Hematopoietic multipotent progenitor cell treated with erythropoietin and hydrocortisone succinate and interleukin-3 and kit ligand, for 17 days (in vitro differentiated cells): Measurements from ENCODE around the gene BCO1.
A peak's percentile ranks its signal among the peaks of the same experiment; 100 is the strongest.

Source experiments
- DNase-seq: peaks from one replicate; pipeline ENCODE4 v3.0.0-alpha.2; 2015; ENCODE audit warnings: low spot score

Gene BCO1

DNA sequence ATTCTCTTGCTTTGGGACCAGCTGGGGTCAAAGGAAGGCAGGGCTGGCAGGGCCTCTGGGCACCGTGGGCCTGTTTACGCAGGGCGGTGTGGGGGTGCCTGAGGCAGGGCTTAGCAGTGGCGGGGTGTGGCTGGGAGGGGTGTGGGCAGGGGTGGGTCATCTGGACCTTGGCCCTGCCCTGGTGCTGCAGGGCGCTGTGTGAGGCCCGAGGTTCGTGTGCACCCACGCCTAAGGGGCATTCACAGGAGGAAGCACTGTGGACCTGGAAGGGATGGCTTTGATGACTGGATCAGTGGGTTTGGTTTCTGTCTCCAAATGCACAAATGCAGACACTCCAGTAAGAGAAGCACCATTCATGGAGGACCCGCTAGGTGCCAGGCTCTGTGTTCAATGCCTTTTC is 37.3 kb downstream of the BCO1 start:
- DNase-seq: no peak

DNA sequence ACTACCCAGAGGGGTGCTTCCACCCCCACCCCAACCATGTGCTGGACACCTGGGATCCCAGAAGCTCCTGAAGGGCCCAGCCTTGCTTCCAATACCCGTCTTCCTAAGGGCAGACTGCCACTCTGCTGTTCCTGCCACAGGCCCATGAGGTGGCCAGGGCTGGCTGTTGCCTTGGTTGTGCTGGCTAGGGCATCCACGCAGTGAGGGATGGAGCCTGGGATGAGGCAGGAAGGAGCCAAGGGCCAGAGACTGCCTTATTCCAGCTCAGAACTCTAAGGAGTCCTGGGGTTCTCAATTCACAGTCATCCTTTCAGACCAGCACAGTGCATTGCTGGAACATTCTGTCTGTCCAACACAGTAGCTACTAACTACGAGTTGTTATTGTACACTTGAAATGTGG is 37.8 kb downstream of the BCO1 start:
- DNase-seq: no peak

GRCh38 chr16:81277541-81278080 is 39.1 kb downstream of the BCO1 start:
- no peak for DNase-seq

DNA sequence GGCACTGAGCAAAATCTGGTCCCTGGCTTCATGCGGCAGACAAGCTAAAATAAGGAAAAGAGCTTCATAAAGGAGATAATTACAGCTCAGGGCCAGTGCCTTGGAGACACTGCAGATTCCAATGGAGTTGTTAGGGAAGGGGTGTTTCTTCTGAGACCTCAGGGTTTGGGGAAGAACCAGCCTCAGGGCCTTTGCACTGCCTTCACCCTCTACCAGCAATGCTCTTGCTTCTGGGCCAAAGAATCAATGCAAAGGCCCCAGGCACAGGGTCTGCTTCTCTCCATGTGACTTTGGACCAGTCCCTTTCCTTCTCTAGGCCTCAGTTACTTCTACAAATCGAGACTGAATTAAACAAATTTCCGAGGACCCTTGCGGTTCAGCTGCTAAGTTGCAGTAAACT is 40.0 kb downstream of the BCO1 start:
- no peak for DNase-seq

DNA sequence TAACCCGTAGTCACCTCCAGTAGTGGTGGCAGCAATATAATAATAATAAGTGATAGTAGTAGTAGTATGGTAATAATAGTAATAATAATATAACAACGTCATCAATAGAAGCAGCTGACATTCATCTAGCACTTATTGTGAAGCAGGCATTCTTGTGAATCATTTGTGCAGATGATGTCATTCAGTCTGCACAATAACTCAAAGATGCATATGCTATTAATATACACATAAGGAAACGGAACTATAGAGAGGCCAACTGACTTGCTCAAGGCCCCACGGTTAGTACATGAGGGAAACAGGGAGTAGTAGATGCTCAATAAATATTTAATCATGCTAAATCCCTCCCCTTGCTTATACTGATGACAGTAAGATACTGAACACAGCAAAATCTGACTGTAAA is 40.9 kb downstream of the BCO1 start:
- no peak for DNase-seq

GRCh38 chr16:81280393-81280792 is 41.9 kb downstream of the BCO1 start:
- no peak for DNase-seq

- no peak for DNase-seq
These were observed 44.6 kb downstream of the BCO1 start for GRCh38 chr16:81283044-81283443.

- DNase-seq: no peak
These were observed 46.6 kb downstream of the BCO1 start for GRCh38 chr16:81284995-81285600.

DNA sequence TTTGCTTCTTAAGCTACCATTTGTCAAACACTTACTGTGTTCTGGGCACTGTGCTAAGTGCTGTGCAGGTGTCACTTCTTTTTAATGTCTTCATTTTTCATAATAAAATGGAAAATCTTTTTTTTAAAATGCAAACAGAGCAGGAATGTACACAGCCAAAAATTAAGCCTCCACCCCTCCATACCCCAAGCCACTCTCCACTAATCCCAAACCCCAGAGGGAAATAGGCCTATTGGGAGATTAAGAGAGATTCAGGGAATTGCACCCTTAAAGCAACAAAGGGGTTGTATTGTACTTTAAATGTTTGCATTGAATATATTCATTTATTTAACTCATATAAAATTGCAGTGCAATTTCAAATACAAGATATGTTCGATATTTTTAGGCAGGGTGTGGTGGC is 47.7 kb downstream of the BCO1 start:
- DNase-seq: no peak

- no peak for DNase-seq
These were observed 52.6 kb downstream of the BCO1 start for GRCh38 chr16:81291117-81291516.

GRCh38 chr16:81292936-81293335 is 54.4 kb downstream of the BCO1 start:
- DNase-seq: no peak

DNA sequence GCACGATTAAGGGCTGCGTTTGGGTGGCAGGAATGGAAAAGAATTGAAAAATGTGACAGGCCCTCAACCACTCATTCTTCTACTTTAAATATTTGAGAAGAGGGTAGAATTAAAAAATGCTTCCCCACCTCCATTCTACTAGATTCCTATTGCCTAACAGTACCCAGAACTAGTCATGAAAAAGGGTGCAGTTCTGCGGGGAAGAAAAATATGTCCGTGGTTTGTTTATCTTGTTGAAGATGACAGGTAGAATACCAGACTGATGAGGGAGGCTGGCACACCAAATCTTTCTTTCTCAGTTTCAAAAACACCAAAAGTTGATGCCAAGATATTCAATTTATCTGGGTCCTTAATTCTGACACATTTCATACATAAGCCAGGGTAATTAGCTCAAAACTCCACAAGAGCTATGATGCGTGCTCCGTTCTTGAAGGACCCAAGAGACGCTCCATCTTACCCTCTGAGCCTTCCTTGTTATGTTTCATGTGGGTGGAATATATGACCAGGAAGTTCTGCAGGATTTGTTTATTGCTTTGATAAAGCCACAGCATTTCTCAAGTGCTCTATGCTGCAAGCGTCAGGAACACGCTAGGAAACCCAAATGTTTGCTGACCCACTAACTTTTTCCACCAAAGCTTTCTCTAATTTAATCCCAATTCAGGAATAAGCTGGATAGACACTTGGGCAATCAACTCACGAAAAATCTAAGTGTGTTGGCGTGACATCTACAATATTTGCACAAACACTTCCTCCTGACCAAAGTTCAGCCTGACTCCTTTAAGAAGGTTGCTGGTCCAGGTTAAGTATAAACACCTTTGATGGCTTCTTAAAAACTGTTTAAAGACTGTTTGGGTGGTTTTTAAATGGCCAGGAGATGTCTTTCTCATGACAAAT is 55.7 kb downstream of the BCO1 start:
- DNase-seq: no peak

DNA sequence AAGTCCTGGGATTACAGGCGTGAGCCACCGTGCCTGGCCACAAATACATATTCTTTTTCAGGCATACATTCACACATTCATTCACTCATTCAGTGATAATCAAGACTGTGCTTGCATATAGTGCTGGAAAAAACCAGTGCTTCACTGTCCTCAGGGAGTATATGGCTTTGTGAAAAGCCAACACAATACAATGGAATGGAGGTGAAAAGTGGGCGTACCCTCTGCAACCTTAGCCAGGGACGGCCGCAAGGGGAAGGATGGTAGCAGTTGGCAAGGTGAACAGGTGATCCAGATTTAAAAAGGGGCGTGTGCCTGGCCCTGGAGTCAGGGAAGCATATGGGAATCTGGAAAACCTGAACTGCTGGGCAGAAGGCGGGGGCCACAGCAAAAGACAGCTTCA is 58.1 kb downstream of the BCO1 start:
- no peak for DNase-seq

- no peak for DNase-seq
These were observed 69.3 kb downstream of the BCO1 start for GRCh38 chr16:81307770-81308169.

DNA sequence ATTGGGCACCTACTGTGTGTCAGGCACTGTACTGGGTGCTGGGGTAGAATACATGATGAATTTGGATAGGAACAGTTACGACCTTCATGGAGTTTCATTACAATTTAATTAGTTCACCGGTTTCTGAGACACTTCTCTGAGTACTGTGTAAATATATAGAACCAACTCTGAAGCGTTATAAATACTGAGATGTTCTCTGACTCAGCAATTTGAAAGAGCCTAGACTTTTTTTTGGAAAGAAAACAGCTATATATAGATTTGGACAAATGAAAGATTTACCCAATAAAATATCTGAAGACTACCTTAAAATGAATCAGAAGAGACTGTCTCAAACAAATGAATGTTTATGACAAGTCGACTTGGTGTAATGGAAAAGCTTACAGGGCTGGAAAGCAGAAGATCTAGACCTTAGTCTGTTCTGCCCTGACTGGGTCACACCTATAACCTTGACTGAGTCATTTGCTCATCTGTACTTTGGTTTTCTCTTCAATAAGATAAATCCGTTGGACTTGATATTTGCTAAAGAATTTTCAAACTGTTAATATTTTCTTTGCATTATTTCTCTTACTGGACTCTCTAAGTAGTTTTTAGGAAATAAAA is 71.7 kb downstream of the BCO1 start:
- DNase-seq: no peak

DNA sequence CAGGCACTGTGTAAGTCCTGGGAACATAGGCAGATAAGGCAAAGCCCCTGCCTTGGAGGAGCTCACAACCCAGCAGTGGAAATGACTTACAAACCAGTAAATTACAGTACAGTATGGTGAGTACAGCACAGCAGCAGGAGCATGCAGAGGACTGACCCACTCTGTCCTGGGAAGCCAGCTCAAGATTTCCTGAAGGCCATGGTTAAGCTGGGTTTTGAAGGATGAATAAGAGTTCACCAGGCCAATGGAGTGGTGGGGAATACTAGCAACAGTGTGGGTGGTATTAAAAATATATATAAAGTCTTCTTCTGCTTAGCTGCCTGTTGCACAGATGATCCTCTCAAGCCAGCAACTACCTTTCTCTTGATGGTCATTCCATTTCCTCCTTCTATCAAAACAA is 73.3 kb downstream of the BCO1 start:
- no peak for DNase-seq

DNA sequence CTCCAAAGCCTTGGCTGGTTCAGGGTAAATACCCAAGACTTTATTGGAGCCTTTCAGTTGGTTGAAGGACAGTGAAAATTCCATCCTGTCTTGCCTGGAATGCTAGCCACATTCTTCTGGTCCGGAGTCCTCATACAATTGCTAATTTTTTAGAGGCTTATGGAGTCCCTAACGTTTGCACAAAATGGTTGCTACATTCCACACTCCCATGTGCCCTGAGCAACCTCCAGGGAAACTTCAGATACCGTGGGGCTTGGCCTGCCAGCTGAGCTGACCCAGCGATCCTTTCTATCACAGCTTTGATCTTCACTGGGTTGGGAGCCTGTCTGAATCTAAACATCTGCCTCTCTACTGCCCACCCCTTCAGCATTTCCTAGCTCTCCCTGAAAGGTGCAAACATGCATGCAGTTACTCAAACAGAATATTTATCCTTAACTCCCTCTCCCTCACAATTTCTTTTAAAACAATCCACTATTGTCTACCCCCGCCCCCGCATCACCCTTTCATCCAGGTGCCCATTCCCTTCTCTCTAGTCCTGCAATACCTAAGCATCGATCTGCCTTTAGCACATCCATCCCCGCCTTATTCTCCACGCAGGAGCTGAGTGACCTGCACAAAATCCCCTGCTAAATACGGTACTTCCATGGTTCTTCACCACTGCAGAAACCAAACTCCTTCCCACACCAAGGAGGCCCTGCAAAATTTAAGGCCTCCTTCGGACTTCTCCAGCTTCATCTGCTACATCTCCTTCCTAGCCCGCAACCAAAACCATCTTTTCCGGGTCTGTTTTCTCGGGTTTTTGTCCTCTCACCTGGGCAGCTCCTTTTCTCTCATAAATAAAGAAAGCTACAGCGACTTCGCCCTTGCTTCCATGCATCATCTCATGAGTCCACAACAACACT is 75.5 kb downstream of the BCO1 start:
- DNase-seq: no peak

- peak; percentile 89 for DNase-seq
These were observed 76.2 kb downstream of the BCO1 start, which contains the start of gene GAN for GRCh38 chr16:81314603-81315270. GAN (plus strand) TSS chr16:81314962; CDS start chr16:81315114, 152 bp downstream.

GRCh38 chr16:81315271-81316175 is 77.0 kb downstream of the BCO1 start:
- peak; percentile 8 for DNase-seq

DNA sequence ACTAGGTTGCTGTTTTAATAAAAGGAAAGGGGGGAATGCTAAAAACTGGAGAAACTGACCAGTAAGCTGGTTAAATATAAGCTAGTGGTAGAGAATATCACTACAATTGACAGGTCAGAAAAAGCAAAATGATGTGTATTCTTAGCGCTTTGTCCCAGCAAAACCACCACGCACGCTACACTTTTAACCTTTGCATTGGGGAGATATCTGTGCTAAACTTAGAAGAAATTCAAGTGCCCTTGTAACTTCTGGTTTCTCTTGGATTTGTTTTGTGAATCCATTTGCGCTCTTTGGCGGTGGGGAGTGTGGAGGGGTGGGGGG is 77.6 kb downstream of the BCO1 start:
- no peak for DNase-seq
